Stimulated activated effector memory CD8-positive, alpha-beta T cell treated with anti-CD3 and anti-CD28 coated beads, Interleukin-12 subunit alpha, Interleukin-12 subunit beta, amount 100 ng/mL, for 72 hours (primary cell): Measurements from ENCODE around the gene TOP3B.
A peak's percentile ranks its signal among the peaks of the same experiment; 100 is the strongest.

Source experiments
- ATAC-seq: fragments of 150-1000 bp; cut with Tn5 transposase; 2 replicates; pipeline ENCODE4 v1.10.0; 2021
- DNase-seq, 2 donors: peaks; one replicate each; pipeline ENCODE4 v3.0.0; 2021 to 2022; ENCODE audit warnings: low spot score in 2 of 2
- H3K27ac Mint-ChIP-seq: one replicate; pipeline ENCODE4 v1.8.0; 2022; ENCODE audit warnings: mild to moderate bottlenecking, mixed read lengths
- H3K36me3 Mint-ChIP-seq: one replicate; pipeline ENCODE4 v1.8.0; 2022; ENCODE audit warnings: mild to moderate bottlenecking, mixed read lengths
- H3K4me1 Mint-ChIP-seq: one replicate; pipeline ENCODE4 v1.8.0; 2022; ENCODE audit warnings: mixed read lengths
- H3K4me3 Mint-ChIP-seq: one replicate; pipeline ENCODE4 v1.8.0; 2022; ENCODE audit warnings: mild to moderate bottlenecking, mixed read lengths
- H3K9me3 Mint-ChIP-seq: one replicate; pipeline ENCODE4 v1.8.0; 2022; ENCODE audit warnings: mixed read lengths

Gene TOP3B

DNA sequence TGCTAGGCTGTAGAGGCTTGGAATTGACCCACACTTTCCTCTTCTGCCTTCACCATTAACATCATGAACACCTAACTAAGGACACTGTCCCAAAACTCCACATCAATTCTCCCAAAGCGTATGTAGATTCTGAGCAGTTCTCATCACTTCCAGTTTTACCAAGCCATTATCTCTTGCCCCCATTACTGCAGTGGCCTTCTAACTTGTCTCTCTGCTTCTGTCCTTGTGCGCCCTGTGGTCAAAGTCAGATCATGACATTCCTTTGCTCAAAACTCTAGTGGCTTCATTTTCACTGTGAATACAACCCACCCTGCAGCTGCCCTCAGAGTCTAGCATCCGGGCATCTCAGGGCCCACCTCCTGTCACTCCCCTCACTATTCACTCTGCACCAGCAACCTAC is 13.1 kb upstream of the TOP3B start:
- Mint-ChIP-seq H3K36me3 (no peaks in the 10 kb centered on the region), H3K4me3 (no peak overlapping the region), H3K9me3 (no peaks in the 10 kb centered on the region), H3K27ac (no peak overlapping the region), H3K4me1 (no peaks in the 10 kb centered on the region)
- ATAC-seq = no peak
- DNase-seq = no peak

DNA sequence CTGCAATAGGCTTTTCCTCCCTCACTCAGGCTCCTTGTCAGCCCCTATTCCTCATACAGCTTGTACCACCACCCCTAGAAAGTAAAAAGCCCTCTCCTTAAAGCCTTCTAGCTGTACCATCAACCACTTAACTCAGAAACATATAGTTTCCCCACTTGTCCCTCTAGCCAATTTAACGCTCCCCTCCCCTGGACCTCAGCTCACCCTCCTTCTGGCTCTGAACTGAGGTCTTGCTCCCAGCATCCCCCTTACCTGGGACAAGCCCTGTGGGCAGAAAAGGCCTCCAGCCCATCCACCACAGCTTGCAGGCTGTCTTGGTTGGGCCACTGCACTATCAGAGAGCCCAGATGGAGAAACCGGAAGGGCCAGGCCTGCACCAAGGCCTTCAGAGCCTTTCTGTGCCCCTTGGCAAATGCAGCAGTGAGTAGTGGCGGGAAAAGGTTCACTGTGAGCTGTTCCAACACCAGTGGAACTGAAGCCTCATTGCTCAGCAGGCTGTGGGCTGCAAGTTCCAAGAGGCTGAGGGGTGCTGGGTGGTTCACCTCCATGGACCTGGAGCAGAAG is 12.4 kb upstream of the TOP3B start:
- H3K9me3 Mint-ChIP-seq = no peaks in the 10 kb centered on the region
- no peaks in the 10 kb centered on the region for H3K4me1 Mint-ChIP-seq
- H3K27ac Mint-ChIP-seq = no peak overlapping the region
- no peak for ATAC-seq
- no peak for DNase-seq
- H3K36me3 Mint-ChIP-seq = no peaks in the 10 kb centered on the region
- H3K4me3 Mint-ChIP-seq = no peak overlapping the region

- Mint-ChIP-seq H3K4me3 (no peak overlapping the region), H3K9me3 (no peaks in the 10 kb centered on the region), H3K27ac (no peak overlapping the region), H3K36me3 (no peaks in the 10 kb centered on the region), H3K4me1 (no peaks in the 10 kb centered on the region)
- no peak for ATAC-seq
- no peak for DNase-seq
Observed at GRCh38 chr22:21992593-21993237, 10.1 kb upstream of the TOP3B start.

DNA sequence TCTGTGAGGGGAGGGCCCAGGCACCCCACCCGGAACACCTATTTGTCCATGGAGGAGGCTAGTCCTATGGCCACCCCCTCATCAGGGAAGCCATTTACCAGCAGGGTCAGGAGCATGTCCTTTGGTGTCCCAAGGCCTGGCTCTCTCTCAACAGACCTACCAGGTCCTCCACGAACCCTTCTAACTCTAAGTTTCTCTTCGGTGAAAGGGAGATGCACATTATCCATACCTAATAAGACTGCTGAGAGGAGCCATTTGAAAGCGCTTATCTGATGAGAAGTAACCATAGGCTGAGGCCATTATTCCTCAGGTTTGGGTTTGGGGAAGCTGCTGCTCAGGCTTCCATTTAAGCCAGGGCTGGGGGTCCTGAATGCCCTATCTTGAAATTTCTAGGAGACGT is 9.2 kb upstream of the TOP3B start:
- ATAC-seq (no peak), DNase-seq (no peak)
- H3K4me3 Mint-ChIP-seq = no peak overlapping the region
- H3K27ac Mint-ChIP-seq = no peak overlapping the region
- no peaks in the 10 kb centered on the region for H3K36me3 Mint-ChIP-seq
- H3K9me3 Mint-ChIP-seq = no peaks in the 10 kb centered on the region
- H3K4me1 Mint-ChIP-seq = no peaks in the 10 kb centered on the region

DNA sequence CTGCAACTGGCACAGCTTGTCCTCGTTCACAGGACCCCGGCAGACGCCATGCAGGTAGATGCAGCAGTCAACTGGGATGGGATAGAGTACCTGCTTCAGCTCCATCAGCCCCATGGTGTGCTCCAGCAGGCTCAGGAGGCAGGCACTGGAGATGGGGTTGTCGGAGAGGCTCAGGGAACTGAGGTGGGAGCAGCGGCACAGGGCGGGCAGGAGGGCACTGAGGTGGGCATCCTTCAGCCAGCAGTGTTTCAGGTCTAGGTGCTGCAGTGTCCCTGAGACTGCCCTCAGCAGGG is 8.7 kb upstream of the TOP3B start:
- Mint-ChIP-seq H3K27ac (no peak overlapping the region), H3K36me3 (no peaks in the 10 kb centered on the region), H3K9me3 (no peaks in the 10 kb centered on the region), H3K4me1 (no peaks in the 10 kb centered on the region), H3K4me3 (no peak overlapping the region)
- no peak for DNase-seq
- no peak for ATAC-seq

DNA sequence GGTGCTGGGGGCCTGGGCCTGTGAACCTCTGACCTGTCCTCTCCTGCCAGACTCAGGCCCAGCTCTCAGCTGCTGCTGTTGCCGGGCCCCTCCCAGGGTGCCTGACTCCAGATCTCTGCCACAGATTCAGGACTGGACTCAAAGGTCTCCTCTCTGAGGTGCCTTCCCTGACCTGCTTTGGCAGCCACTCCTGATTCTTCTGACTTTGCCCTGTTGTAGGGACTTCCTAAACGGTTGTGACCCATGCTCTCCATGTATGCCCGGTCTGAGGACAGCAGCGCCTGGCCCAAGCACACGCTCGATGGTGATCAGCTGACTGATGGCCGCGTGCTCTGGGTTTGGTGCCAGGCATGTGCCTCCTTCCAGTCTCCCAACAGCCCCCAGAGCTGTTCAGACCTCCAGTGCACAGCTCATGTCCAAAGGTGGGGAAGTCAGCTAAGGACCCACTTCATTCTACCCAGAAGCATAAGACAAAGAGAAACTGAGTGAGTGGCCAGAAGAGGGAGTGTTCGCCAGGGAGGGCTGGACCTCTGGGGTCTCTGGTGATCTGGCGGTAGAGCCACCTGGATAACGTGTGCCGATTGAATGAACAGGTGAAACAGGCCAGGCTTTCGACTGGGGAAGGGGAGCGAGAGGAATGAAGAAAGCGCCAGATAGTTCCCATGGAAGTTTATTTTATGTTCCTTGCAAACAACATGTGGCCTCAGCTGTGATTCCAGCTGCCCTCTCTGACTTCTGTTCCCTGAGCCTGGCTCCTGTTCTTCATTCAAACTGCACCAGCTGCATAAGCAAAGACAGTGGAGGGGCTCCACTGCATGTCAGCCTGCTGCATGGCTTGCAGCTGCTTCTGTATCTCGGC is 8.1 kb upstream of the TOP3B start:
- H3K36me3 Mint-ChIP-seq = no peaks in the 10 kb centered on the region
- ATAC-seq = no peak
- H3K9me3 Mint-ChIP-seq = no peaks in the 10 kb centered on the region
- DNase-seq = no peak
- no peak overlapping the region for H3K27ac Mint-ChIP-seq
- H3K4me1 Mint-ChIP-seq = no peaks in the 10 kb centered on the region
- no peak overlapping the region for H3K4me3 Mint-ChIP-seq

GRCh38 chr22:21989049-21989448 is 6.5 kb upstream of the TOP3B start:
- H3K4me3 Mint-ChIP-seq = no peak overlapping the region
- H3K9me3 Mint-ChIP-seq = no peaks in the 10 kb centered on the region
- H3K27ac Mint-ChIP-seq = no peak overlapping the region
- H3K36me3 Mint-ChIP-seq = no peaks in the 10 kb centered on the region
- ATAC-seq = no peak
- DNase-seq = no peak
- H3K4me1 Mint-ChIP-seq = no peaks in the 10 kb centered on the region

DNA sequence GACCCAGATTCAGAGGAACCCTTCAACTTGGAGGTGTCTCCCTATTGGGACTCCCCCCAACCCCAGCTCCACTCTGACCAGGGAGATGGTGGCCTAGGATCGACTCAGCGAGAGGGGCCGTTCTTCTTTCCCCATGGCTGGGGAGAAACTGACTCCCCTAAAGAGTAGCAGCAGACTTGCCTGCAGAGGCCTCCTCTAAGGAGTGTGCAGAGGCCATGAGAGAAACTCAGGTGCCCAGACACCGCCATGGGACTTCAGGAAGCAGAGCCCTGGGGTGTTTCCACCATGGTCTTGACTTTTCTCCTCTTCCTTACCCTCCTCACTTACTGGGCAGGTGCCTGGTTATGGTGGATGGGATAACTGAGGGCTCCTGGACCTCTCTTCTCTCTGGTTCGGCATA is 2.6 kb upstream of the TOP3B start:
- Mint-ChIP-seq H3K27ac (no peak overlapping the region), H3K36me3 (peaks cover 6% of the 10 kb centered on the region), H3K9me3 (no peaks in the 10 kb centered on the region), H3K4me3 (no peak overlapping the region), H3K4me1 (peaks cover 14% of the 10 kb centered on the region)
- no peak for DNase-seq
- no peak for ATAC-seq

DNA sequence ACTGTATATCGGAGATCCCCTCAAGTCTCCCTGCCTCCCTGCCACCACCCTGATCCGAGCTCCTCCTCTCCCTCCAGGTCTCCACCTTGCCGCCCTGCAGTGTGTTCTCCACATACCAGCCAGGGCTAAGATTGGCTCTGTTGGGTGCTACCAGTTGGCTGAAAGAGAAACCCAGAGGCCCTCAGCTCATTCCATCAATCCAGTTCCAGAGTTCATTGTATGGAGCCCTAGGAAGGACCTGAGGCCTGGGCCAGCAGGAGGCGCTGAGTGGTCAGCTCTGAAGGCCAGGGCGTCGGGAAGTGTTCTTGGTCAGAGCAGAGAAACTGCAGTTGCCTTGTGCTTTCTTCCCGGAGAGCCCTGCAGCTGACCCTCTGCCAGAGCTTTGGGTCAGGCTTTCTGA is 2.2 kb upstream of the TOP3B start:
- H3K9me3 Mint-ChIP-seq = no peaks in the 10 kb centered on the region
- DNase-seq (no peak), ATAC-seq (no peak)
- no peak overlapping the region for H3K27ac Mint-ChIP-seq
- peaks cover 6% of the 10 kb centered on the region for H3K36me3 Mint-ChIP-seq
- peaks cover 18% of the 10 kb centered on the region for H3K4me1 Mint-ChIP-seq
- no peak overlapping the region for H3K4me3 Mint-ChIP-seq

GRCh38 chr22:21981874-21982273 is 713 bp downstream of the TOP3B start:
- peak overlapping the region; percentile 90 for H3K27ac Mint-ChIP-seq
- H3K4me3 Mint-ChIP-seq = peak overlapping the region; percentile 82
- no peak for DNase-seq
- peaks cover 39% of the 10 kb centered on the region for H3K4me1 Mint-ChIP-seq
- H3K36me3 Mint-ChIP-seq = peaks cover 10% of the 10 kb centered on the region
- ATAC-seq = no peak
- H3K9me3 Mint-ChIP-seq = no peaks in the 10 kb centered on the region

DNA sequence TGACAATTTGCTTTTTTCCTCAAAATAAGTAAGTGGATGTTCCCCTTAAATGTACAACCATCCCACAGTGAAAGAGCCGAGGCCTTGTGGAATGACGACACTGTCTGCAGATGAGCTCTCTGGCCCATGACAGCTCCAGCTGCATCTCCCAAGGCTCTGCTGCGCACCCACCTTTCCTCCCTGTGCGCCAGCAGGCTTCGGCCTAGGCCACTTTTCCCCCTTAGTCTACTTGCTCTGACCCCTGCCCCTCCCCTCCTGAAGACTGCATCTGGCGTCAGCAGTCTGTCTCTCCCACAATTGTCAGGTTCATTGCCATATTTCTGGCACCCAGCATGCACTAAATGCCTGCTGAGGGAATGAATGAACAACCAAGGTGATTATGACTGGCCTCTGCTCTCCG is 2.0 kb downstream of the TOP3B start:
- H3K9me3 Mint-ChIP-seq = no peaks in the 10 kb centered on the region
- ATAC-seq (no peak), DNase-seq (no peak)
- peaks cover 50% of the 10 kb centered on the region for H3K4me1 Mint-ChIP-seq
- peak overlapping the region; percentile 82 for H3K4me3 Mint-ChIP-seq
- H3K36me3 Mint-ChIP-seq = peaks cover 14% of the 10 kb centered on the region
- H3K27ac Mint-ChIP-seq = peak overlapping the region; percentile 89

DNA sequence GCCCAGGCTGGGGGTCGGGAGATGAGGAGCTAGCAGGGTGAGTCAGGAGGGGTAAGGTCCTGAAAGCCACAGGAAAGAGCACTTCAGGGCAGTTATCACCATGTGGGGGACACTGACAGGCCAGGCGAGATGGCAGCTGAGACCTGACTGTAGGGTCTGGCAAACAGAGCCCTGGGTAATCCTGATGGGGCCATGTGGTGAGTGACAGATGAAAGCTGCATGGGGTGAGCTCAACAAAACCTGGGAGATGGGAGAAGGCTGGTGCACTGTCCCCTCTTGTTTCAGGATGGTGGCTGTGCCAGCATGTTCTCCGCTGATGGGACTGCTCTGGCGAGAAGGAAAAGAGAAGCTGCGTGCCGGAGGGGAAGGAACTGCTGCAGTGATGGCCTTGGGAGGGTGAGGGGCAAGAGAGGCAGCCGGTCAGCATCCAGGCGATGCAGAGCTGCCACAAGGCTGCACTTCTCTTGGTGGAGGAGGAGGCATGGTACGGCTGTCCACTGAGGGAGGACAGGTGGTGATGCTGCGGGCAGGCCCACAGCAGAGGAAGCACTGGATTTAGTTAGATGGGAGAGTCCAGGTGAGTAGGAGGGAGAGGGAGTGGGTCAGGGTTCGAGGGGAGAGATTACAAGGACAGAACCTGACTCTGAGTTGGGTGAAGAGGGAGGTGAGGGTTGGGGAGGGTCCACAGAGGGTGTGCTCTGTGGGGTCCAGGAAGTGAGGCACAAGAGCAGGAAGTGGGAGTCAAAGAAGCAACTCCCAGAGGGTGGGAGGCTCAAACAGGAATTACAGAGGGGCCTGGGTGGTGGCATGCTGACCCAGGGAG is 3.8 kb downstream of the TOP3B start:
- DNase-seq = no peak
- H3K4me1 Mint-ChIP-seq = peaks cover 50% of the 10 kb centered on the region
- H3K4me3 Mint-ChIP-seq = no peak overlapping the region
- peak overlapping the region; percentile 89 for H3K27ac Mint-ChIP-seq
- peaks cover 28% of the 10 kb centered on the region for H3K36me3 Mint-ChIP-seq
- no peak for ATAC-seq
- no peaks in the 10 kb centered on the region for H3K9me3 Mint-ChIP-seq

GRCh38 chr22:21977814-21978213 is 4.8 kb downstream of the TOP3B start:
- Mint-ChIP-seq H3K4me1 (peaks cover 50% of the 10 kb centered on the region), H3K9me3 (no peaks in the 10 kb centered on the region), H3K36me3 (peaks cover 36% of the 10 kb centered on the region)

GRCh38 chr22:21975854-21976345 is 6.7 kb downstream of the TOP3B start:
- H3K36me3 Mint-ChIP-seq = peaks cover 54% of the 10 kb centered on the region
- H3K27ac Mint-ChIP-seq = peak overlapping the region; percentile 89
- no peak overlapping the region for H3K4me3 Mint-ChIP-seq
- no peak for ATAC-seq
- H3K4me1 Mint-ChIP-seq = peaks cover 43% of the 10 kb centered on the region
- no peaks in the 10 kb centered on the region for H3K9me3 Mint-ChIP-seq
- DNase-seq = no peak

More at GRCh38 chr22:21977814-21978213, 4.8 kb downstream of the TOP3B start:
- DNase-seq (no peak), ATAC-seq (no peak)
- Mint-ChIP-seq H3K4me3 (no peak overlapping the region), H3K27ac (peak overlapping the region; percentile 89)

GRCh38 chr22:21975273-21975672 is 7.3 kb downstream of the TOP3B start:
- no peak for DNase-seq
- Mint-ChIP-seq H3K36me3 (peaks cover 55% of the 10 kb centered on the region), H3K27ac (no peak overlapping the region), H3K4me3 (no peak overlapping the region), H3K4me1 (peaks cover 36% of the 10 kb centered on the region), H3K9me3 (no peaks in the 10 kb centered on the region)
- no peak for ATAC-seq
